HG03159 (cell line): ENCODE measurements around the gene CADPS2.

Experiments
- ATAC-seq: cut with Tn5 transposase; IDR thresholded peaks from one replicate; pipeline ENCODE4 v1.9.1; 2021; ENCODE audit warnings: mild to moderate bottlenecking, moderate library complexity; ENCODE audit not compliant: unreplicated experiment

CADPS2 gene

DNA sequence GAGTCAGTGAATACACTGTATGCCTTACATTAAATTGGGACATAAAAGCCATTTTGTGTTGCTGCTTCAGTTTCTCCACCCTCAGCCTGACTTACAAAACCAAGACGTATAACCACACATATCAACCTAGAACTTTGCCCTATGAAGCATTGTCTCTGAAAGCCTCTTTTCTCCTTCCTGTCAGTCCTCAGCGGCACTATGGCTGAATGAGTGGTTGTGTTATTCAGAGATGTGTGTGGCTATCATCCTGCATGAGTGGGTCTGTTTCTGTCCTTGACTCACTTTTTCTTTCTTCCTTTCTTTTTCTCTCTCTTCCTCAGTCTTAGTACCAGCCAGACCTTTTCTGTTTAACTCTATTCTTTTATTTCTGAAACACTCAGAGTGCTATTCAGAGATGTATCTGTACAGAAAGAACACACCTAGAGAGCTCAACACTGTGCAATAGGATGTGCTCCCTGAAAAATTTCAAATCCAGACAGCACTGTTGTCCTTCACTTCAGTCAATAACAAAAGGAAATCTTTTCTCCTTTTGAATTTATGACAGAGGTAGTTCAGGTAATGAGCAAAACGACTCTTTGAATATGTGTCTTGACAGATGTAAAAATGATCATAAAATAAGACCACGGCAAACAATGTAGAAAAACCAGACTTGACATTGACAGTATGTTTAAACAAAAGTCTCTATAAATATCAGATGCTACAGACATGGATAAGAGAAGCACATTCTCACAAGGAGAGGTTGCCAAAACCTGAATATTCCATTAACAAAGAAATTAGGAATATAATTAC, 418.4 kb downstream of the CADPS2 start:
- ATAC-seq = no peak

DNA sequence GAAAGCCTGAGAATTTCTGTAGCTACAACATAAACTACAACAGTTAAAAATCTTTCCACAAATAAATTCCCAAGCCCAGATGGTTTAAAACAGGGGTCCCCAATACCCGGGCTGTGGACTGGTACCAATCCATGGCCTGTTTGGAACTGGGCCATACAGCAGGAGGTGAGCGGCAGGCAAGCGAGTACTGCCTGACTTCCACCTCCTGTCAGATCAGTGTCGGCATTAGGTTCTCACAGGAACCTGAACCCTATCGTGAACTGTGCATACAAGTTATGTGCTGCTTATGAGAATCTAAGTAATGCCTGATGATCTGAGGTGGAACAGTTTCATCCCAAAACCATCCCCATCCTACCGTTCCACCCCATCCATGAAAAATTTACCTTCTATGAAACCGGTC, 421.0 kb downstream of the CADPS2 start:
- no peak for ATAC-seq

DNA sequence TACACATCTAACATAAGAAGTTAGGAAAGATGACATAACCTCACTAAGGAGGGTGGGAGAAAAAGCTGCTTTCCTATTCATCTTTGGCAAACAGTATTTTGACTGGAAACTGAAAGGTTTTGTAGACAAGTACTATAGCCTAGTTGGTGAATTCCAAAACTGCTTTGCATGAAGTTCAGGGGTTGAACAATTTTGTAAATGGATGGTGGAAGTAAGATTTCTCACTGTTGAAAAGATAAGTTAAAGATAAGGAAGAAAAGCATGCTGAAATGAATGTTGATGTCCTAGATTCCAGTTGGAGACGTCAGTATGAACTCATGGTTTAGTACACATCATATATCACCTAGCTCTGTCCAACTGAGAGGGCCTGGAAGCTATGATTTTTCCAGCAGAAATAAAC, 422.6 kb downstream of the CADPS2 start:
- ATAC-seq = no peak

DNA sequence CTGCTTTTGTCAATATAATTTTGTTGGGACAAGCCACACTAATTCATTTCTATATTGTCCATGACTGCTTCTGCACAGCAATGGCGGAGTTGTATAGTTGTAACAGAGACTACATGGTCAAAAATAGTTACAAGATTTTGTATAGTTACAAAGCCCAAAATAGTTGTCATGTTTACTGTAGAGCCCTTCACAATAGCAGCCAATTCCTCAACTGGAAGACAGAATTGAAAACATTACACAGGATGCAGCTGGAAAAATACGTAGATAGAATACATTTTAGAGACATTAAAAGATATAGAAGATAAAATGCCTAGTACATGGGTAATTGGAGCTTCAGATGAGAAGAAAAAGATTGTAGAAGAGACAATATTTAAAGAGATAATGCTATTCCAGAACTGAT, 425.3 kb downstream of the CADPS2 start:
- ATAC-seq = no peak

DNA sequence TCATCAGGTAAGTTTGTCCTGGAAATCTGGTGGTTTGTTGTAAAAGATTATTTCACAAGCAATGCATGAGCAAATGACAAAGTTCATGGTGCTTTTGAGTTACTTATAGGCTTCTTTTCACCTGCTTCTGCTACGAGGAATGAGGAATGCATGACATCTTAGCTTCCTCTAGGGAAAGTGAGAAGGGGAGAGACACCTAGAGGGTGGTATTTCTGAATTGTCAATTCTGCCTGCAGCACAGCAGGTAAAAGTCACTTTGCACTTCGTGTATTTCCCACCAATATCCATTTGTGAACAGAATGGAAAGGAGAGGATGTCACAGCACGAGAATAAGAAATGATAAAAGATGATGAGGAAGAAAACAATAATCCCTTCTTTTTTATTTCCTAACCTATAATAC, 428.3 kb downstream of the CADPS2 start:
- no peak for ATAC-seq

DNA sequence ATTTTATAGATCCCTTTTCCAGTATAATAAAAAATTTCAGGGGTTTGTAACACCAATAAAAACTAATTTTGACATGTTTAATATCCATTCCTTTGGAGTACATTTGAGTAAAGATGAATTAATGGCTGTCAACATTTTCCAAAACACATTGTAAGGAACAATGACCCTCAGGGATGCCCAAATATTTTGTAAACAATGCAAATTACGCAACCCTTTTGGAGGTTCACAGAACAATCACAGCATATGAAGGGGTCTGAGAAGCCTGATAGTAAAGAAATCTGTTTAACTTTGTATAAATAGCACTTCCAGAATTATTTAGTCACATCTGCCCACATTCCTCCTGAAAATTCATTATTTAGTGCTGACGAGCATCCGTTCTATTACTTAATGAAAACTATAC, 428.9 kb downstream of the CADPS2 start:
- ATAC-seq = no peak

DNA sequence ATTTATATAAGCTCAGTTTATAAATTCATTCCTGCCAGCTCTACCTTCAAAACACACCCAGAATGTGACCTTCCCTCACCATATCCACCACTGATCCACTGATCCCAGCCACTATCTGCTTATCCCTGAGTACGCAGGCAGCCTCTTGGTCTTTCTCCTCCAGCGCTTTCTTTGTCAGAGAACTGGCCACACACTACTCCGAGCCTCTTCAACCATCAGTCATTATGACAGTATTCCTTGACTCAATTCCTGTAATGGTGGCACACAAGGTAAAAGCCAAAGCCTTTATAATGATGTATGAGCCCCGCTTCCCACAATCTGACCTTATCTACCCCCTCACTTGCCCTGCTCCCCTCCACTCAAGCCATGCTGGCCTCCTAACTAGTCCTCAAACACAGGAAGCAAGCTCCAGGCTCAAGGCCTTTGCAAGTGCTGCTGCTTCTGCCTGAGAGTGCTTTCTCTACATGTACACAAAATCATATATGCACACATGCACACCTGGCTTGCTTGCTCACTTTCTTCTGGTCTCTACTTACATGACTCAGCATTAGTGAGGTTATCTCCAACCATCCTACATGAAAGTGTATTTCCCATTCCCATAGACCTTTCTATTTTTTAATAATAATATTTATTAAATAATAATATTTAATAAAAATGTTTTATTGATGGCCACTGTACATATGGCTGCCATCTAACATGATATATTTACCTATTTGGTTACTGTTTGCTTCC, 431.3 kb downstream of the CADPS2 start:
- ATAC-seq = no peak

DNA sequence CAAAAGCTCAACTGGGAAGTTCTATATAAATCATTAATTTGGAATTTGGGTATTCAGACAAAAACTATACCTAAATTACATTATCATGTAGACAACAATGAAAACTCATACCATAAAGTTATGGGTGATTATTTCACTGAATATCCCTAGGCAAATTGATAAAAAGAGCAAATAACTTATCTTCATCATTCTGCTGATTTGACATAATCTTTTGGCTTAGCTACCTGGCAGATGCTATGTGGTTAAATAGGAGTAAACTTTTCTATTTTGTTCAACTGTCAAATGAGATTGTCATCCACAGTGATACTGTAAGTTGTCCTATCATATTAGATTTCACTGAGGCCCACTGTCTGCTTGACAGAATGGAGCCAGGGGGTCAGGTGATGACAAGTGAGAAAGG, 432.8 kb downstream of the CADPS2 start:
- ATAC-seq = no peak

DNA sequence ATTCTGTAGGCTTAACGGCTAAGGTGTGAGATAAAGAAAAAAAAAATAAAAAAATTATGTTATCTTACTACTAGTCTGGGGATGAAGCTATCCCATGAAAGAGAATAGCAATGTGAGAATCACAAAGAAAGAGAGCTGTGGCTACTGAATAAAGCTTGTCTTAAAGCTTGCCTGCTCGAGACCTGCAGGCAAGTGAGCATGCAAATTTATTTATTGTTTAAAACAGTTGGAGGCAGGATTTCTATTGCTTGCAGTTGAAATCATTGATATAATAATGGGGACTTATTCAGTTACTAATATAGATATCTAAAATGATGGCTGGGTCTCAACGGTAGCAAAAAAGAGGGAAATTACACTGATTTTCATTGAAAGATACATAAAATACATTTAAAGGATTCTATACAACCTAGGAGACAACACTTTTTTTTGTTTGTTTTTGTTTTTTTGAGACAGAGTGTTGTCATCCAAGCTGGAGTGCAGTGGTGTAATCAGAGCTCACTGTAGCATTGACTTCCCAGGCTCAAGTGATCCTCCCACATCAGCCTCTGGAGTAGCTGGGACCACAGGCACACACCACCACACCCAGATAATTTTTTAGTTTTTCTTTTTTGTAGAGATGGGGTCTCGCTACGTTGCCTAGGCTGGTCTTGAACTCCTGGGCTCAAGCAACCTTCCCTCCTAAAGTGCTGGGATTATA, 437.2 kb downstream of the CADPS2 start:
- no peak for ATAC-seq

DNA sequence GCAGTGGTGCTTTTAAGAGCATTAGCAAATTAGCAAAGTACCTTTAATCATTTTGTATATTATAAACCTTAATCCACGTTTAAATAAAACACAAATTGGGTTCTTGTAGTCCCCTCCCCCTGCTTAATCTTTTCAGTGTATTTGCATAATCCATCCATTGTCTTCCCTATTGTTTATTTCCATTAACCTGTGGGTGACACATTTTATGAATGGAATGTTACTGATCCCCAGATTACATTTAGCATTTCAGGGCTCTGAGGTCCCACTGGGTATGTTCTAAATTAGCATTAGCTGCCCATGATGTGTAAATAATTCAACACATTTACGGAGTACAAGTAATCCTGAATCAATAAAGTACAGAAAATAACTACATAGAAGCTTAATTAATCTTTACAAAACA, 443.3 kb downstream of the CADPS2 start:
- ATAC-seq = no peak

DNA sequence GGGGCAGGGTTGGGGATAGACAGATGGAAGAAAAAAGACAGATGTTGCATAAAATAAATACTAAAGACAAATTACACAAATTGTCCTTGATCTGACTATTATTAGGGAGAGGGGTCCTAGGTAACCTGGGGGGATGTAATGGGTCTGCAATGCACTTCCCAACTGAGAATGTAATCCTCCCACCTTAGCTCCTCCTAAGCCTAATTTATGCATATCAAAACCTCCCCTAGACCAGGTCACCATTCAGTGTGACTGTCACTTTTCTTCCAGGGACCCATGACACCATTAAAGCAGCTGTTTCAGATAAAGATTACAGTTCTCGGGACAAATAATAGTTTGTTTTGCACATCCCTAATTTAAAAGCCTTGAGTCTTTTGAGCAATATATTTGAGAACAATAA, 447.8 kb downstream of the CADPS2 start:
- ATAC-seq = no peak

DNA sequence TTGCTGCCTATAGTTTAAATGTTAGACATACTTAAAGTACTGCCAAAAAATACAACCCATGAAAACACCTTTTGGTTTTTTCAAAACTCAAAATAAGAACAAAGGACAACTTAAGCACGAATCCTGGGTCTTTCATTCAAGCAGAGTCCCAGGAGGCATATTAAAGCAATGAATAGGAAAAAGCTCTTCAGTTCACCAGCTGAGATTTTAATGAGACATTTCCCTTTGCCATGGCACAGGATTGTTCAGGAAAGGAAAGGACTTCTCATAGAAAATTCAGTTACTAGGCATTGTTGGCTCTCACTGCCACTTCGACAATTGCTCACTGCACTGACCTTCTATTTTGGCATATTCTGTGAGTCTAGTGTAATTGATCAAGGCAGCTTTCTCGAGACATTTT, 448.3 kb downstream of the CADPS2 start:
- no peak for ATAC-seq

DNA sequence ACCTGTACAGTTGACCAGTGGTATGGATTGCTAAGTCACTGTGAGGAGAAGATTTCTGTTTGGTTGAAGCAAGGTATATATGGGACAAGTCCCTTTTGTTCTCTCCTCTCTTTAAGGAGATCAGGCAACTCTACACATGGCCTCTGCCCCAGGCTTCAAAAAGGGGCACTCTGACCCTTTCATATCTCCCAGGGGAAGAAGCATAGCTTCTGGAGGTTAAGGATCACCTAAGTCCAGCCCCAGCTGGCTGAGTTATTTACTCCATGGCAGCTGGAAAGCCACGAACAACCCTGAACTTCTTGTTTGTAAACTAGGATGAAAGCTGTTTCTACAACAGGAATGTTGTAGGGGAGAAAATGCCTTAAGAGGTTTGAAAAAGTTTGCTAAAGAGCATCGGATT, 452.5 kb downstream of the CADPS2 start:
- ATAC-seq = no peak

DNA sequence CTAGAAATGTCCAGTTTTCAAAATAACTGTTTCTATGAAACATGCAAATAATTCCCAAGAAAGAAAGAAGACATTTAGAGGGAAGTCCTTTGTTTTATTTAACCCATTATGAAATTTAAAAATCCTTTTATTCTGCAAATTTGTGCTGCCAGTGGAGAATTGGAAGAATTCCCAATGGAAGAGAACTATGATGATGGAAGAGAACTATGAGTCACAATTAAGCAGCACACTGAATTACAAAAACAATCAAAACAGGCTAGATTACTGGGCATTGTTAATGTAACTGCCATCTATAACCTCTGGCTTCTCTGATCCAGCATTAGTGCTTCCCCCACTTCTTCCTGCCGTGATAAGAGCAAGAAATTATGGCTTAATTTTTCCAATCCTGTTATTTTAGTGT, 455.6 kb downstream of the CADPS2 start:
- no peak for ATAC-seq

DNA sequence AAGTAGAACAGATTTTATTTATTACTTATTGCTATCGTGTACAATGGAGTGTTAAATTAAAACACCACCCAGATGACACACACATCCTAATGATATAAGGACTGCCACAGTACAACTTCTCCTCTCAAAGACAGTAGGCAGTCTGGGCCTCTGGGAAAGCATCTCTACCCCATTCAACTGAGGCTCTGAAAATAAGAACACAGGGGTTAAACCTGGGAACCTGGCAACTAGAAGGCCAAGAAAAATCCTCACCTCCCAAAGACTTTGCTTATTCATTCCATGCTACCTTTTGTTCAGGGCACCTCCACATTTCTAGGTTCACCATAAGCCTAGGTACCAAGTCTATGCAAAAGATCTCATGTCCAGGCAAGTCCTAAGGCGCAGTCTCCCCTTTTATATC, 456.3 kb downstream of the CADPS2 start:
- ATAC-seq = no peak

DNA sequence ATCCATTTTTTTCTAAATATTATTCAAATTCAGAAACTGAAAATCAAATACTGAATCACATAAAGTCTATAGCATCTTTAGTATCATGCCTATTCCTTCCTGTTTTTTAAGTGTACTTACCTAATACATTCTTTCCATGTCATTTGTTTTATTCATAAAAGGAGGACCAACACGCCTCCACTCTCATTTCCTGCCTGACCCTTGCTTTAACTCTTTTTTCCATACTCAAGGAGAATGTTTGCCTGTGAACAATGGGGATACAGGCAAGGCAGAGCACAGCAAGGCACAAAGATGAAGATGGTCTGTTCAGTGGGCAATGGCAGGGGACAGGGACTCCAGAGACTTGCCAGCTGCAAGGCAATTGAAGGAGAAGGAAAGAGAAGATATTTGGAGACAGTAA, 460.5 kb downstream of the CADPS2 start:
- ATAC-seq = no peak

DNA sequence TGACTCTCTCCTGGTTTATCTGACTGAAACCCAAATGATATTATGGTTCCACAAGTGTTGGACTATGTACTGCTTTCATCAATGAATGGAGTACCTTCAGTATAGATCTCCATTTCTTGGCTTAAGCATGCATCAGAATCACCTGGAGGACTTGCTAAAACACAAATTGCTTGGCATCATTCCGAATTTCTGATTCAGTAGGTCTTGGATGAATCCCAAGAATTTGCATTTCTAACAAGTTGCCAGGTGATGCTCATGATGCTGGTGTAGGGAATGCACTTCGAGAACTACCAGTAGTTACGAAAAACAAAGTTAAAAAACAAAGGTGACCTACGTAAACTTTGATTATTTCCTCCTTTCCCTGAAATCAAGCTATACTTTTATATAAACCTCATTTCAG, 462.7 kb downstream of the CADPS2 start:
- no peak for ATAC-seq

DNA sequence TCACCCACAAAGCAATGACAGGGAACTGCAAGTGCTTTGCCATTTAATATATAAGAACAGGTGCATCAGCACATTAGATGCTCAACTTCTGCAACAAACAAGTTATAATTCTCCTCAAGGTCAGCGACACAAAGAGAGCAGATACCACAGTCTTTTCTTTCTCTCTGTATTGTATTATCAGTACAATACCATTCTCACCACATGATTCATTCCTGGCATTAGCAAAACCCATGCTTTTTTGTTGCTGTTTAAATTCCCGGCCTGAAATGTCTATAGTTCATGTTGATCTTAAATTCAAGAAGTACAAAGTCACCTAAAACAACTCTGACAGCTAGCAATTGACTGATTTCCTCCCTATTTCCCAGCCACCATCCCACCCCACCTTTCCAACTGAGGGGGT, 469.9 kb downstream of the CADPS2 start:
- no peak for ATAC-seq

DNA sequence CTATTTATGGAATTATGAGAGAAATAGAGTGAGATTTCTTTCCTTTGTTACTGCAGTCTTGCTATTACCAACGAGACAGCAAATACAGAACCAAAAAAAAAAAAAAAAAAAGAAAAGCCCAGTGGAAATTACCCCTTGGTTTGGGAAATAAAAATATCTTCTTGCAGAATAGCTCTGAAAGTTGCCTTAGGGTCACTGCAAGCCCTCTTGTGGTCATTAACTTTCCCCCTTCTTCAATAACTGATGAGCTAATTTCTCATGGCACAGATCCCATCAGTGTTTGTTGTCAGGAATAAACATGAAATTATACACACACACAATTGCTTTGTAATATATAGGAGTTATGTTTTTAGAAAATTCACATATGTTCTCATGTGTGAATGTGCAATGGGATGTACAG, 470.8 kb downstream of the CADPS2 start:
- no peak for ATAC-seq

DNA sequence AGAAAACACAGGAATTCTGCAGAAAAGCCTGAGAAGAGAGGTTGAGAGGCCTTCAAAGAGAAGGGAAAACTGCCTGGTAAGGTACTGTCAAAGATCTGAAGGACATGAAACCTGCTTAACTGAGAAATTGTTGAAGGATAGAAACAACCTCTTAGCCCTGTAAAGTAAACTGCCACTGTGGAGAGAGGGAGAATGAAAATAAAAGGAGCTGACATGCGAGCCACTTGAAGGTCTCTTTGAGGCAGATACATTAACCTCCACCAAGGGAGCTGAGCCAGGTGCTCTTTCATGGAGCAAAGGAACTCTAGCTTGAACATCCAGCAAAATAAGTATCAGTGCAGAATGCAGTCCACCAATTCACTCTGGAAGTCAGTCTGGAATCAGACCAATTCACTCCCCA, 472.9 kb downstream of the CADPS2 start:
- ATAC-seq = no peak

DNA sequence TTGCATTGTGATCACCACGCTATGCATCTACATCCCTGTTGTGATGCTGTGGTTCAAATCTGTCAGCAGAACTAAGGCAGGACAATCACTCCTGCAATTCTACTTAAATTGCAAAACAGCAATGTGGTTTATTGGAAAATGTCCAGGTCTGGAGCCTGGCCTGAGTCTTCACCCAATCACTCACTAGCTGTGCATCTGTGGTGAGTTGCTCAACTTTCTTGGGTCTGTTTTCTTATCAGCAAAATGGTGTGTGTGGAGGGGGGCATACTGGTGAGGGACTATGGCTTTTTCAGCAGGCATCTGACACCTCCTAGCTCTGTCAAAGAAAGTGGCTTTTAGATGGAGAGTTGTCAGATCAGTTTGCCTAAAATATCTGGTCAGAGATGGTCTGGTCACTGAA, 473.4 kb downstream of the CADPS2 start:
- no peak for ATAC-seq

DNA sequence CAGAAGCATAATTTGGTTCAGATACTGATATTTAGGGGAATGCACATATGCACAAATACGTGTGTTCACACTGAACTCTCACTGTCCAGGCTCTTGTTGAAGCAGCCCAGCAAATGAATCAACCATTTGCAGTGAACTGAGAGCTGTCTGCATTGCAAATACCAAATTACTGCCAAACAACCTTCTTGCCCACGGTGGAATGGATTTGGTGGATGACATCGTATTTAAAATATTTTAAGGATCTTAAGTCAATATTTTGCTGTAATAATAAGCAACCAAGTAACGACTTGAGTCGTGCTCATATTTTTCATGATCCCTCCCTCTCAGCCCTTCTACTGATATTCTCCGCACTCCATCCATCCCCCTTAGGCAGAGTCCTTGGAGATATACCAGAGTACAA, 473.8 kb downstream of the CADPS2 start:
- no peak for ATAC-seq
